GM21423 (cell line): ENCODE measurements around the gene RAB43.

Experiments
- ATAC-seq: cut with Tn5 transposase; IDR thresholded peaks from one replicate; pipeline ENCODE4 v1.9.1; 2021; ENCODE audit warnings: mild to moderate bottlenecking, moderate library complexity; ENCODE audit not compliant: unreplicated experiment

Gene RAB43

GRCh38 chr3:129039271-129040038 is 82.1 kb downstream of the RAB43 start:
- no peak for ATAC-seq

- no peak for ATAC-seq
Observed at GRCh38 chr3:129038121-129038855, 83.3 kb downstream of the RAB43 start.
